Kidney (tissue), 14 donors: ENCODE data around the gene MYEOV. TPM values are rescaled to one million over a fixed set of nuclear protein-coding genes. Genes with fewer than 3 reads are reported as not detected.

Experiments
- DNase-seq, 5 donors: peaks; one replicate each; pipeline ENCODE4 v3.0.0-alpha.2; 2013 to 2020
- FAIRE-seq: peaks from 2 replicates; lab custom pipeline; 2012; peaks lifted over from hg19 to GRCh38; lab: Jason Lieb, UNC
- H3K27ac ChIP-seq, 2 donors: one replicate each; pipeline ENCODE4 v1.7.0; 2013; ENCODE audit warnings: low read depth in 2 of 2, low read length in 2 of 2, inconsistent platforms in 1 of 2
- H3K27me3 ChIP-seq: one replicate; pipeline ENCODE4 v1.7.1; 2013; ENCODE audit warnings: low read length, inconsistent platforms; ENCODE audit not compliant: control insufficient read depth, insufficient read depth
- H3K36me3 ChIP-seq, 3 donors: one replicate each; pipeline versions ENCODE4 v1.7.0 to v1.7.1; 2013; ENCODE audit warnings: low read length in 3 of 3, control low read depth in 1 of 3, inconsistent platforms in 1 of 3; ENCODE audit not compliant: insufficient read depth in 3 of 3, control insufficient read depth in 2 of 3
- H3K4me1 ChIP-seq, 3 donors: one replicate each; pipeline versions ENCODE4 v1.7.0 to v1.7.1; 2013; ENCODE audit warnings: low read length in 3 of 3, inconsistent platforms in 1 of 3, low read depth in 1 of 3; ENCODE audit not compliant: control insufficient read depth in 2 of 3, insufficient read depth in 2 of 3
- H3K4me3 ChIP-seq, 3 donors: one replicate each; pipeline versions ENCODE4 v1.7.0 to v1.8.1; 2013; ENCODE audit warnings: low read length in 3 of 3, control low read depth in 1 of 3, inconsistent platforms in 1 of 3
- H3K9ac ChIP-seq, 3 donors: one replicate each; pipeline versions ENCODE4 v1.7.0 to v1.7.1; 2013; ENCODE audit warnings: low read length in 3 of 3, control low read depth in 1 of 3, inconsistent platforms in 1 of 3
- H3K9me3 ChIP-seq, 3 donors: one replicate each; pipeline versions ENCODE4 v1.7.0 to v1.7.1; 2013; ENCODE audit warnings: low read length in 3 of 3, control low read depth in 1 of 3, inconsistent platforms in 1 of 3; ENCODE audit not compliant: control insufficient read depth in 2 of 3, insufficient read depth in 1 of 3
- CTCF ChIP-seq: IDR thresholded peaks from 3 replicates; pipeline ENCODE4 v1.5.1; 2012; ENCODE audit warnings: mild to moderate bottlenecking, moderate library complexity, borderline replicate concordance; ENCODE audit not compliant: insufficient read depth; ENCODE audit errors: extremely low read depth
- intact Hi-C: fragments of 100-400 bp; cut with DNase I; formaldehyde crosslinking; loops from one replicate; pipeline ENCODE4 v1.11.1; 2022
- polyA plus RNA-seq: library from polyadenylated mRNA; stranded (reverse); fragments of 350-450 nt; fragmentation: Illumina TruSeq; extraction: RNeasy Lipid Tissue Mini Kit (QIAGEN cat#74804); gene quantifications from one replicate; pipeline ENCODE4 v1.2.3, GENCODE V29; 2014; ENCODE audit warnings: low read depth, low replicate concordance; ENCODE audit not compliant: insufficient read depth
- total RNA-seq: library from RNA; stranded (reverse); fragmentation: NEBNext Ultra II Directional; extraction: Animal tissue kit (Norgen Biotek cat#: 25700); gene quantifications from one replicate; pipeline ENCODE4 v1.2.1, GENCODE V29; 2021
- donor health status: control.
- donor health status: control.
- donor health status: control.
- donor health status: control.
- donor health status: control.
- donor health status: DM: yes; HTN: yes; CAD: no.
- donor health status: Normal renal cell carcinoma (clear cell type).

Gene MYEOV
- total and polyA plus RNA-seq, 2 donors from 2014 or later, result 2.6 TPM; not detected in 1

GRCh38 chr11:69285091-69285490 is 8.9 kb upstream of the MYEOV start:
- FAIRE-seq (no peak), DNase-seq (peak in 1 of 5 donors; percentile 46)
- Histone ChIP-seq H3K4me1 (peaks cover 2 to 4% (median 4%) of the 10 kb centered on the region in 3 donors), H3K4me3 (no peak overlapping the region), H3K36me3 (no peaks in the 10 kb centered on the region), H3K27me3 (no peaks in the 10 kb centered on the region), H3K27ac (no peak overlapping the region), H3K9ac (no peak overlapping the region), H3K9me3 (peaks cover 0 to 5% (median 0%) of the 10 kb centered on the region in 3 donors)
- intact Hi-C loops, result loop anchor here (5.0 kb wide), 1 partner anchor 357 kb away; the partner anchor contains the start of gene CCND1
- no peak for TF ChIP-seq CTCF

- intact Hi-C loops, result loop anchor here (5.0 kb wide), 1 partner anchor 357 kb away; the partner anchor contains the start of gene CCND1
- Histone ChIP-seq H3K36me3 (no peaks in the 10 kb centered on the region), H3K4me1 (peaks cover 2 to 4% (median 4%) of the 10 kb centered on the region in 3 donors), H3K9me3 (peaks cover 0 to 5% (median 0%) of the 10 kb centered on the region in 3 donors), H3K9ac (no peak overlapping the region), H3K27ac (no peak overlapping the region), H3K27me3 (no peaks in the 10 kb centered on the region), H3K4me3 (no peak overlapping the region)
- peak in 1 of 5 donors; percentile 63 for DNase-seq
- FAIRE-seq, result no peak
- TF ChIP-seq CTCF, result no peak
Observed at GRCh38 chr11:69285766-69286165, 8.2 kb upstream of the MYEOV start.

GRCh38 chr11:69286374-69287371 is 7.3 kb upstream of the MYEOV start:
- DNase-seq, result peak; percentile 83 to 96 (median 94)
- Histone ChIP-seq H3K4me3 (no peak overlapping the region), H3K27ac (no peak overlapping the region), H3K36me3 (no peaks in the 10 kb centered on the region), H3K27me3 (no peaks in the 10 kb centered on the region), H3K9me3 (peaks cover 0 to 5% (median 3%) of the 10 kb centered on the region in 3 donors), H3K4me1 (peaks cover 2 to 4% (median 4%) of the 10 kb centered on the region in 3 donors), H3K9ac (no peak overlapping the region)
- TF ChIP-seq CTCF, result no peak
- intact Hi-C loops, result loop anchor here (5.0 kb wide), 1 partner anchor 356 kb away; the partner anchor contains the start of gene CCND1
- no peak for FAIRE-seq
